ENCODE data around the gene SCAMP4.

SCAMP4 gene

GRCh38 chr19:1970003-1970805 lies 65.0 kb downstream of the SCAMP4 start:
- TF ChIP-seq ZNF565 (CRISPR knock-in tag; conservative IDR thresholded peaks at IDR 0.05; ENCODE audit: low read depth), result no peak
- ATAC-seq, result no peak

- TF ChIP-seq CSRNP3 (CRISPR knock-in tag; IDR thresholded peaks at IDR 0.05), result no peak
- no peak for TF ChIP-seq BACH2 (CRISPR knock-in tag; IDR thresholded peaks at IDR 0.05; ENCODE audit: borderline replicate concordance)
- no peak for TF ChIP-seq SNAI2 (CRISPR knock-in tag; IDR thresholded peaks at IDR 0.05)
- TF ChIP-seq ZFP3 (CRISPR knock-in tag; IDR thresholded peaks at IDR 0.05), result no peak
- no peak for TF ChIP-seq CSDC2 (CRISPR knock-in tag; IDR thresholded peaks at IDR 0.05)
- TF ChIP-seq CREB5 (CRISPR knock-in tag; IDR thresholded peaks at IDR 0.05; ENCODE audit: low read depth), result no peak
- no peak for TF ChIP-seq ZC3H10 (CRISPR knock-in tag; IDR thresholded peaks at IDR 0.05)
- no peak for TF ChIP-seq ISL1 (CRISPR knock-in tag; IDR thresholded peaks at IDR 0.05)
- TF ChIP-seq TOX (CRISPR knock-in tag; IDR thresholded peaks at IDR 0.05; ENCODE audit: borderline replicate concordance), result no peak
- no peak for TF ChIP-seq GLIS3 (CRISPR knock-in tag; IDR thresholded peaks at IDR 0.05)
- TF ChIP-seq ZNF8 (CRISPR knock-in tag; IDR thresholded peaks at IDR 0.05), result no peak
- TF ChIP-seq ZNF565 (CRISPR knock-in tag; conservative IDR thresholded peaks at IDR 0.05; ENCODE audit: low read depth), result no peak
- TF ChIP-seq ZFP30 (CRISPR knock-in tag; IDR thresholded peaks at IDR 0.05), result no peak
- TF ChIP-seq ESRRG (CRISPR knock-in tag; IDR thresholded peaks at IDR 0.05), result no peak
- no peak for TF ChIP-seq PPARA (CRISPR knock-in tag; IDR thresholded peaks at IDR 0.05; ENCODE audit: borderline replicate concordance)
- TF ChIP-seq RARB (CRISPR knock-in tag; IDR thresholded peaks at IDR 0.05), result no peak
- TF ChIP-seq TSHZ2 (CRISPR knock-in tag; IDR thresholded peaks at IDR 0.05), result no peak
- TF ChIP-seq TCF4 (CRISPR knock-in tag; IDR thresholded peaks at IDR 0.05; ENCODE audit: borderline replicate concordance), result no peak
- TF ChIP-seq OSR1 (CRISPR knock-in tag; IDR thresholded peaks at IDR 0.05), result no peak
- no peak for TF ChIP-seq ARNTL (CRISPR knock-in tag; IDR thresholded peaks at IDR 0.05; ENCODE audit: borderline replicate concordance, low read depth)
- no peak for ATAC-seq
Observed at GRCh38 chr19:1970806-1971502, 65.8 kb downstream of the SCAMP4 start.

- TF ChIP-seq ISL1 (CRISPR knock-in tag; IDR thresholded peaks at IDR 0.05) (no peak), ZNF8 (CRISPR knock-in tag; IDR thresholded peaks at IDR 0.05) (no peak), ZNF565 (CRISPR knock-in tag; conservative IDR thresholded peaks at IDR 0.05; ENCODE audit: low read depth) (no peak), GLIS3 (CRISPR knock-in tag; IDR thresholded peaks at IDR 0.05) (no peak), POU6F1 (CRISPR knock-in tag; IDR thresholded peaks at IDR 0.05; ENCODE audit: borderline replicate concordance, low read depth) (no peak), ZC3H10 (CRISPR knock-in tag; IDR thresholded peaks at IDR 0.05) (no peak), ZFP30 (CRISPR knock-in tag; IDR thresholded peaks at IDR 0.05) (no peak), ZFP3 (CRISPR knock-in tag; IDR thresholded peaks at IDR 0.05) (no peak), CSDC2 (CRISPR knock-in tag; IDR thresholded peaks at IDR 0.05) (no peak), ZNF70 (CRISPR knock-in tag; IDR thresholded peaks at IDR 0.05) (no peak), TCF4 (CRISPR knock-in tag; IDR thresholded peaks at IDR 0.05; ENCODE audit: borderline replicate concordance) (no peak)
- ATAC-seq, result no peak
Observed at GRCh38 chr19:1974381-1975161, 69.4 kb downstream of the SCAMP4 start.
